Measurements from ENCODE around the gene C10orf71. TPM values are rescaled to one million over a fixed set of nuclear protein-coding genes. Genes with fewer than 3 reads are reported as not detected.

C10orf71 gene
- polyA plus RNA-seq, 1 of the 3 experiments (the other 2 are of a cell fraction), result not detected

GRCh38 chr10:49254150-49254549, 44.8 kb upstream of the C10orf71 start:
- no peaks in the 10 kb centered on the region for H3K4me1 ChIP-seq (ENCODE audit: control insufficient read depth in 1 of 2, insufficient read depth in 2 of 2, low read depth in 1 of 2, low read length in 1 of 2)
- no peak overlapping the region for H3K27ac ChIP-seq (ENCODE audit: low read depth in 2 of 2, low read length in 1 of 2)
- no peak overlapping the region for H3K4me3 ChIP-seq (ENCODE audit: low read depth in 2 of 2, low read length in 1 of 2)
- no peaks in the 10 kb centered on the region for H3K27me3 ChIP-seq (ENCODE audit: insufficient read depth)
- H3K9me2 ChIP-seq, result no peaks in the 10 kb centered on the region
- H2AFZ ChIP-seq (ENCODE audit: low read depth), result no peak overlapping the region
- no peaks in the 10 kb centered on the region for H3K9me3 ChIP-seq
- H4K20me1 ChIP-seq (ENCODE audit: insufficient read depth), result no peaks in the 10 kb centered on the region
- H3F3A ChIP-seq (replicated peaks; ENCODE audit: insufficient read depth), result no peaks in the 10 kb centered on the region
- ChIA-PET CTCF (no interaction called here), POLR2A (no interaction called here)
- no peak overlapping the region for H3K9ac ChIP-seq
- H3K79me2 ChIP-seq (ENCODE audit: insufficient read depth), result no peaks in the 10 kb centered on the region
- no peak overlapping the region for H3K4me2 ChIP-seq
- TF ChIP-seq RXRA (IDR thresholded peaks at IDR 0.05; ENCODE audit: borderline replicate concordance, low read depth), result no peak
- no peak for TF ChIP-seq GABPA (IDR thresholded peaks at IDR 0.05; ENCODE audit: low read depth)
- TF ChIP-seq FOXJ3 (CRISPR knock-in tag; IDR thresholded peaks at IDR 0.05), result no peak
- no peak for TF ChIP-seq MEF2A (IDR thresholded peaks at IDR 0.05; ENCODE audit: borderline replicate concordance, low read depth)
- no peak for TF ChIP-seq JUND (IDR thresholded peaks at IDR 0.05)
- TF ChIP-seq, protein P1, sequence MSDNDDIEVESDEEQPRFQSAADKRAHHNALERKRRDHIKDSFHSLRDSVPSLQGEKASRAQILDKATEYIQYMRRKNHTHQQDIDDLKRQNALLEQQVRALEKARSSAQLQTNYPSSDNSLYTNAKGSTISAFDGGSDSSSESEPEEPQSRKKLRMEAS (IDR thresholded peaks at IDR 0.05; ENCODE audit: low read depth), result no peak
- TF ChIP-seq, protein P2, sequence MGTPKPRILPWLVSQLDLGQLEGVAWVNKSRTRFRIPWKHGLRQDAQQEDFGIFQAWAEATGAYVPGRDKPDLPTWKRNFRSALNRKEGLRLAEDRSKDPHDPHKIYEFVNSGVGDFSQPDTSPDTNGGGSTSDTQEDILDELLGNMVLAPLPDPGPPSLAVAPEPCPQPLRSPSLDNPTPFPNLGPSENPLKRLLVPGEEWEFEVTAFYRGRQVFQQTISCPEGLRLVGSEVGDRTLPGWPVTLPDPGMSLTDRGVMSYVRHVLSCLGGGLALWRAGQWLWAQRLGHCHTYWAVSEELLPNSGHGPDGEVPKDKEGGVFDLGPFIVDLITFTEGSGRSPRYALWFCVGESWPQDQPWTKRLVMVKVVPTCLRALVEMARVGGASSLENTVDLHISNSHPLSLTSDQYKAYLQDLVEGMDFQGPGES (IDR thresholded peaks at IDR 0.05; ENCODE audit: low read depth, low read length), result no peak
- no peak for TF ChIP-seq SIN3A (IDR thresholded peaks at IDR 0.05; ENCODE audit: borderline replicate concordance, low read depth, low read length)
- no peak for TF ChIP-seq SMC3 (IDR thresholded peaks at IDR 0.05; ENCODE audit: low read depth, low read length)
- TF ChIP-seq GATA2 (CRISPR knock-in tag; IDR thresholded peaks at IDR 0.05), result no peak
- TF ChIP-seq POLR2AphosphoS5 (IDR thresholded peaks at IDR 0.05; ENCODE audit: low read depth, low read length), result no peak
- TF ChIP-seq RCOR1 (IDR thresholded peaks at IDR 0.05; ENCODE audit: low read length), result no peak
- no peak for DNase-seq
- H3K36me3 ChIP-seq (replicated peaks in 1 of 2; ENCODE audit: control insufficient read depth in 1 of 2, insufficient read depth in 2 of 2, low read length in 1 of 2), result no peaks in the 10 kb centered on the region

DNA sequence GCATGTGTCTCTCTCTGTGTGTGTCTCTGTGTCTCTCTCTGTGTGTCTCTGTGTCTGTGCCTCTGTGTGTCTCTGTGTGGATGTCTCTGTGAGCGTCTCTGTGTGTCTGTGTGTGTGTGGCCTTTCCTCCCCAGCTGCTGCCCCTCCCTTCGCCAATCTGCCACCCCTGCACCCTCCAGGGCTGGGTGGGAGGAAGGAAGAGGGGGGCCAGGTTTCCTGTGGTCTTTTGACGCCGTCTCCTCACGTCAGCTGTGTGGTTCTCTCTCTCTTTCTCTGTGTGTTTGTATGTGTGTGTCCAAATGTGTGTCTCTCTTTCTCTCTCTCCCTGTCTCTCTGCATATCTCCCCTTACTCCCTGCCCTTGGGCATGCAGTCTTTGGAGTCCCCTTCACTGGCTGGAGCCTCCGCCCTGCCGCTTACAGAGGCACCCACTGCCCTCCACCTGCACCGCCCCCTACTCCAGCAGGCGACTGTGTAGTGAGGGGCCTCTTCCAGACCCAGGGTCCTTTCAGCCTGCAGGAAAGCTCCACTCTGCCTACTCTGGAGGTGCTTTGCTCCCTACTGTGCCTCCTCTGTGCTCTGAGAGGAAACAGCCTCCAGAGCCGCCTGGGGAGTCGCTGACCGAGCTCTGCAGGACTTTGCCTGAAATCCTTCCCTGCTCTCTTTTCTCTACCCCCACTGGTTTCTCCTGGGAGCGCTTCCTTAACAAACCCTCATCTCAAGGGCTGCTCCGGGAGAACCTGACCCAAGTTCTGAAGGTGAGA, 44.2 kb upstream of the C10orf71 start:
- ChIA-PET POLR2A (no interaction called here), CTCF (no interaction called here)

More for the DNA sequence above, 44.2 kb upstream of the C10orf71 start:
- TF ChIP-seq RFX5 (IDR thresholded peaks at IDR 0.05; ENCODE audit: low read length), result no peak
- no peak for TF ChIP-seq FOXM1 (IDR thresholded peaks at IDR 0.05; ENCODE audit: low read depth)
- no peak for TF ChIP-seq FOXJ3 (CRISPR knock-in tag; IDR thresholded peaks at IDR 0.05)
- no peak for TF ChIP-seq MXI1 (IDR thresholded peaks at IDR 0.05; ENCODE audit: low read depth, low read length)
- TF ChIP-seq, protein P1 (IDR thresholded peaks at IDR 0.05; ENCODE audit: low read depth), result no peak
- no peak for TF ChIP-seq JUND (IDR thresholded peaks at IDR 0.05)
- TF ChIP-seq CHD2 (IDR thresholded peaks at IDR 0.05; ENCODE audit: low read length, partially characterized antibody), result no peak
- no peak for TF ChIP-seq SIN3A (IDR thresholded peaks at IDR 0.05; ENCODE audit: borderline replicate concordance, low read depth, low read length)
- no peak for TF ChIP-seq SMC3 (IDR thresholded peaks at IDR 0.05; ENCODE audit: low read depth, low read length)
- Histone ChIP-seq H3K4me1 (ENCODE audit: control insufficient read depth in 1 of 2, insufficient read depth in 2 of 2, low read depth in 1 of 2, low read length in 1 of 2) (no peaks in the 10 kb centered on the region), H3K9ac (no peak overlapping the region), H3K4me3 (ENCODE audit: low read depth in 2 of 2, low read length in 1 of 2) (no peak overlapping the region), H4K20me1 (ENCODE audit: insufficient read depth) (no peaks in the 10 kb centered on the region), H3K79me2 (ENCODE audit: insufficient read depth) (no peaks in the 10 kb centered on the region), H3F3A (replicated peaks; ENCODE audit: insufficient read depth) (no peaks in the 10 kb centered on the region), H3K9me3 (no peaks in the 10 kb centered on the region), H3K36me3 (replicated peaks in 1 of 2; ENCODE audit: control insufficient read depth in 1 of 2, insufficient read depth in 2 of 2, low read length in 1 of 2) (no peaks in the 10 kb centered on the region), H2AFZ (ENCODE audit: low read depth) (no peak overlapping the region), H3K9me2 (no peaks in the 10 kb centered on the region), H3K27me3 (ENCODE audit: insufficient read depth) (no peaks in the 10 kb centered on the region), H3K27ac (ENCODE audit: low read depth in 2 of 2, low read length in 1 of 2) (no peak overlapping the region), H3K4me2 (no peak overlapping the region)
- no peak for DNase-seq
- WGBS (ENCODE audit: low lambda C conversion rate), result 44% methylated on average over 14 of the region's 14 CpGs

Data from SK-N-SH (cell line).